Measurements from ENCODE around the gene SGTA.
"Not testable (repeated sequence)": the region's sequence is repeated elsewhere in the genome, so short reads cannot be mapped to it uniquely, and the experiment has no call there.

SGTA gene

GRCh38 chr19:2726904-2727639 is 56.0 kb downstream of the SGTA start:
- DNase-seq (ENCODE audit: low spot score): no peak

- DNase-seq (ENCODE audit: low spot score): no peak
Observed at GRCh38 chr19:2726160-2726855, 56.8 kb downstream of the SGTA start.

DNA sequence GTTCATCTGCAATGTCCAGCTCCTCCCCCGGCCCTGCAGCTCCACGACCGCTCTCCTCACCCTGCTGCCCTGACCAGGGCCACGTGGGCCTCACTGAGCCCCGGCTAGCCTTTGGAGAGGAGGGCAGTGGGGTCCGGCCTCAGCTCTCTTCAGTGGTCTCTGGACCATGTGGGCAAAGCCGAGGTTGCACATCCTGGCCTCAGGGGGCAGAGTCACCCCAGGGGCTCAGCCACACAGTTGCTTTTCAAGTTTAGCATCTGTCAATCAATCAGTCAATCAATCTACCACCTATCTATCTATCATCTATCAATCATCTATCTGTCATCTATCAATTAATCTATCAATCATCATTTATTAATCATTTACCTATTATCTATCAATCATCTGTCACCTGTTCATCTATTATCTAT is 58.9 kb downstream of the SGTA start:
- no peak for DNase-seq (ENCODE audit: low spot score)

DNA sequence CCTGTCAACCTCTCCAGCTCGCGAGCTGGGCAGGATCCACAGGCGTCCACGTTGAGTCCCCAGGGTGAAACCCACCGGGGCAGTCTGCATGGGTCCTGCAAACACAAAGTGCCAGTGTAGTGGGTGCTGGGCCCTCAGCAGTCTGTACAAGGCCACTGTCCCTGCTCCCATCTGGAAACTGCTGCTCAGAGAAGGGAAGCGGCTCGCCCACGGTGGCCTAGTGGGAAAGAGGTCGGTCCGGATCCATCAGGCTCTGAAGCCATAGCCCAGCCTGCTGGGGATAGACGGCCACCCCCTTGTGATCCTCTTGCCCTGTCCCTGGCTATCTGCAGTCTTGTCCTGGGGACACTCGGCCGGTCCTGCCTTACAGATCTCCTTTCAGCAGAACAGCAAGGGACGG is 59.3 kb downstream of the SGTA start:
- no peak for DNase-seq (ENCODE audit: low spot score)

DNA sequence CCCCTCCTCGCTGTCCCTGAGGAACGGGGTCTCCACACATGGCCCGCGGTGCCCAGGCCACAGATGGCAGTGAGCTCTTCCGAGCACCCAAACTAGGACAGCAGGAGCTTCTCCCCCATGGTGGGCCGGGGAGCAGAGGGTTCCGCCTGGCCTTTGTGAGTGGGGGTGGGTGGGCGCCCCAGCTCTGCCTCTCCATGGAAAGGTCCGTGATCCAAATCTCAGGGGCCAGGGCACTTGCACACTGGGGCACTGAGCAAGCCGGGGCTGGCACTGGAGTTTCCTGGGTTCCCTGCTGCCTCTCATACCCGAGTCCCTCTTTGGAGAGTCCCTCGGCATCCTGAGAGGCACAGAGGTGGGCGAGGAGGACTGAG is 59.7 kb downstream of the SGTA start:
- DNase-seq (ENCODE audit: low spot score): no peak

DNA sequence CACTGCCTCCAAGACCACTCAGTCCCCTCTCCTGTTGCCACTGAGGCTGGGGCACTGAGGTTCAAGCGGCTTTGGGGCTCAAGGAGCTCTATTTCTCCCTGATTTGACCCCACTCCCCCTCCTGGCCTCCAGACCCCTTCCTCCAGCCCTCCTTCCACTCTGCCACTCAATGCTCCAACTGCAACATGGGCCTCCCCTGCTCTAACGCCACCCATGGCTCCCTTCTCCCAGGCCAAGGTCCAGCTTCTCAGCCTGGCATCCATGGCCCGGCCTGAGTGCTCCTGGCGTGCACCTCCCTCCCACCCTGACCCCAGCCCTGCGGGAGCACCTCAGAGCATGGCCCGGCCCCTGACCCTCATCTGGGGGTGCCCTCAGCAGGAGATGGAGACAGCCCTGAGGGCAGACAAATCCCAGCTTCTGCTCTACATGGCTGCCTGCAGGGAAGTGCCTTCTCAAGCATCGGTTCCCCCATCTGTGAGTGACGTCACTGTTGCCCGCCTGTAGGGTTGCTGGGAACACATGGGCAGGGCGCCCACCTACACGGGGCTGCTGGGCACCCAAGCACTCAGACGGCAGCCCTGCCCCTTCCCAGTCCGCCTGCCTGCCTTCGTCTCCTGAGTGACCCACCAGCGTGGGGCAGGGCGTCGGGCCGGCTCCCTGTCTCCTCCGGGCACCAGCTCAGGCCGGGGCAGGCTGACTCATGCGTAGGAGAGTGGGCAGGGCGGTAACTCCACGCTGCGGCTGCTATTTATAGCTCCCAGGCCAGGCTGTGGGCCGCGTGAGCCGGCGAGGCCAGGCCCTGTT is 60.3 kb downstream of the SGTA start:
- DNase-seq (ENCODE audit: low spot score): no peak

- no peak for DNase-seq (ENCODE audit: low spot score)
Observed at GRCh38 chr19:2721570-2722540, 61.2 kb downstream of the SGTA start.

DNA sequence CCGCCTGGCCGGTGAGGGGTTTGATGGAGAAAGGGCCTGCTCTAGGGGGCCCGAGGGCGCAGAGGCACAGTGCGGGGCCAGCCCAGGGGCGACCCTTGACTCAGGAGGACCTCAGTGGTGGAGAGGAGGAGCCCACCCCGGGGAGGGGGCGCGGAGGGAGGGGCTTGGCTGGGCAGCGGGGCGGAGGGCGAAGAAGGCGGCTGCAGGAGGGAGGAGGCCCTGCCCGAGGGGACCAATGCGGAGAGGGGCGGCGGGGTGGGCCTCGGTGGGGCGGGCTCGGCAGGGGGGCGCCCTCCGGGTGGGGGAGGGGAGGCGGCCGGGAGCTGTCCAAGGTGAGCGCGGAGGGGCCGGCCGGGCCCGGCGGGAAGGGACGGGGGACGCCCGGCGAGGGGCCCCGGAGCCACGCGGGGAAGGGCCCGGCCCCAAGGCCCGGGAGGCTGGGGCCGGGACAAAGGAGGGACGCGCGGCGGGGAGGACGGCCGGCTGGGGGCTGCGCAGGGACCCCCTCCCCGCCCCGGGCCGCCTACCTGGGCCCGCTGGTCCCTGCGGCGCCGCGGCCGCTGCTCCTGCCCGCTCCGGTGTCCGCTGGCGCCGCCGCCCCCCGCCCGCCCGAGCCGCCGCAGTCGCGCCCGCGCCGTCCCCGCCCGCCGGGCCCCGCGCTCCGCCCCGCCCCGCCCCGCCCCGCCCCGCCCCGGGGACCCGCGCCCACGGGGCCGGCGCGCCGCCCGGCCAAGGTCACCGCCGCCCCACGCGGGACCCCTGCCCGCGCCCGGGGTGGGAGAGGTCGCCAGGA is 62.1 kb downstream of the SGTA start, which contains the start of gene DIRAS1:
DIRAS1 (minus strand) TSS at position 596 of the 793 bp plus-strand sequence. CDS start 3,566 bp downstream, outside the sequence.
- no peak for DNase-seq (ENCODE audit: low spot score)

DNA sequence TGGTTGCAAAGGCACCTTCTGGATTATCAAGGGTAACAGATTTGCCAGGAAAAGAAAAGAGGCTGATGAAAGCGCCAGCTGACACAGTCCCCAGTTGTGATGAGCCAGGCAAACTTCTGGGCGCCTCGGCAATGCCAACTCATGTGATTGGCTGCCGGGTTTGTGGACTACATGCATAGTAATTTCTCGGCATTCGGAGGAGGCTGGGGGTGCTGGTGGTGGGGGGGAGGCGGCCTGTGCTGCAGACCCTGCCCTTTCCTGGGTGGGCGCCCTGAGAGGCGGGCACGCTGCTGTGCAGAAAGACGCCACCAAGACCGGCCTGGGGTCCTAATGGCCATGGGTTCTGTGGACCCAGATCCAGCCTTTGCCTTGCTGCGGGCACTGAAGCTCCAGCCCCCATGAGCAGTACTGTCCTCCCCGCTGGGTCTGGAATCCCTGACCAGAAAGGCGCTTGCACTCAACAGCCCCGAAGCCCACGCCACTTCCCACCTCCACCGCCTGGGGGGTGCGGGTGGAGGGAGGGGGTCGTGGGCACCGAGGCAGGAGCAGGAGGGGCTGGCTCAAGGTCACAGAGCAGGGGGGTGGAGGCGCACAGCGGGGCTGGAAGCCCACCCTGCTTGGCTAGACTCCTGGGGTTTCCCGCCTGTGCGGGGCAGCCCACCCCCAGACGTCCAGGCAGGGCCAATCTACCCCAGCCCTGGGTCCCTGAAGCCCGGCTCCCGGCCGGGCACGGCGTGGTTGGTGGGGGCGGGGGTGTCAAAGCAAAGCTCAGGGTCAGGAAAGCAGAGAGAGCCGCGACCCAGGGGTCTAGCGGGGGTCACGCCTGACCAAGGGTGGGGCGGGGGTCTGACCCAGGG is 62.9 kb downstream of the SGTA start:
- DNase-seq (ENCODE audit: low spot score): no peak

GRCh38 chr19:2719232-2719735 is 63.8 kb downstream of the SGTA start:
- DNase-seq (ENCODE audit: low spot score): no peak

DNA sequence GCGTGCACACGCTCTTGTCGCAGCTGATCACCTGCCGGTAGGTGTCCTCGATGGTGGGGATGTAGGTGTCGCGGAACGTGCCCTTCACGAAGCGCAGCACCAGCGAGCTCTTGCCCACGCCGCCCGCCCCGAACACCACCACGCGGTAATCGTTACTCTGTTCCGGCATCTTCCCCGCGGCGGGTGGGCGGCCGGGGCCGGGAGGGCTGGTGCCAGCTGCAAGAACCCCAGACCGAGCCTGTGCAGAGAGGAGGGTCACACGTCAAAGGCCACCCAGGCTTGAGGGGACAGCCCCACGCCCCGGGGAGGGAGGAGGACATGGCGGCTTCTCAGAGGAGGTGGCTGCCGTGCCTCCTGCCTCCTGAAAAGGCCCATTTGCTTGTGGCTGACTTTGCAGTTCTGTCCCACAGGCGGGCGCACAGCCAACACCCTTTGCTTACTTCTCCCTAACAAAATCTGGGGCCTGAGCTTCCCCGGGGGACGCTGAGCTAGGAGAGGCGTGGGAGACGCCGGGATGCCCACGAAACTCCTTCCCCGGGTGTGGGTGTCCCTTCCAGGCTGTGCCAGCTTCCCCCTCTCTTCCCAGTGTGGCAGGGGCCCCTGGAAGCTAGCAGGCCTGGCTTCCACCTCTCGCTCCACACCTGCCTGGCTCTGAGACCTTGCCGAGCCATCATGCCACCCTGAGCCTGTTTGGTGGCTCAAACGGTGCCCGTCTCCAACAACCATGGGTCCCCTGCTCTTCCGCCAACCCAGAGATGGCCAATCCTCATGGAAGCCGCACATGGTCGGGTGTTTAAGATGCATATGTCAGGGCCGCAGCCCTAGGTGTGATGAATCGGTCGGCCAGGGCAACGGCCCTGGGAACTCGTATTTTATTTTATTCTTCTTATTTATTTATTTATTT is 65.2 kb downstream of the SGTA start:
- DNase-seq (ENCODE audit: low spot score): no peak

DNA sequence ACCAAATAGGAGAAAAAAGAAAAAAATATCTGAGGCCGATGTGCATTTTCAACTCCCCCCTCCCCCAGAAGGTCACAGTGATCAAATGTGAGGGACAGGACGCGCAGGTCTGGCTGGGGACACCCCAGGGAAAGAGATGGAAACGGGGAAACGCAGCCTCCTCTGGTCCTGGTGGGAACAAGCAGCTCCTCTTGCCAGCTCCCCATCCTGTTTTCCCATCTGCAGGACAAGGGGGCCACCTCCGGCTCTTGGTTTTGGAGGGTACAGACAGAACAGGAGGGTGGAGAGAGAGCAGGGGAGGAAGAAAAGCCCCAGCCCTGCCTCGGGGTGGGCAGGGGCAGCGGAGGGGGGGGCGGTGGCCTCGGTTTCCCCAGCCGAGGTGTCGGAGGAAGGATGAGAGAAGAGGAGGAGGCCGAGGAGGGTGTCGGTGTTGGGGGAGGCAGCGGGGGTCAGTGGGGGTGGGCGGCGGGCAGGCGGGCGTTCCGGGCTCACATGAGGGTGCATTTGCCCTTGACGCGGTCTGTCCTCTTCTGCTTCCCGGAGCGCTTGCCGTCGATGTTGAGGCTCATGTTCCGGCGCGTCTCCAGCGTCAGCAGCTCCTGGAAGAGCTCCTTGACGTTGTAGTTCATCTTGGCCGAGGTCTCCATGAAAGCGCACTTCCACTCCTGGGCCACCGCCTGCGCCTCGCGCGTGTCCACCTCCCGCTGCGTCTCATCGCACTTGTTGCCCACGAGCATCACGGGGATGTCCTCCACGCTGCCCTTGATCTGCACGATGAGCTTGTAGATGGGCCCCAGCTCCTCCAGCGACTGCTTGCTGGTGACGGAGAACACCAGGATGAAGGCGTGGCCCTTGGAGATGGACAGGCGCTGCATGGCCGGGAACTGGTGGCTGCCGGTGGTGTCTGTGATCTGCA is 66.1 kb downstream of the SGTA start:
- no peak for DNase-seq (ENCODE audit: low spot score)

- DNase-seq (ENCODE audit: low spot score): no peak
Observed at GRCh38 chr19:2716275-2716650, 66.8 kb downstream of the SGTA start.

- no peak for DNase-seq (ENCODE audit: low spot score)
Observed at GRCh38 chr19:2715470-2716274, 67.4 kb downstream of the SGTA start.

- DNase-seq (ENCODE audit: low spot score): no peak
Observed at GRCh38 chr19:2714531-2715269, 68.4 kb downstream of the SGTA start.

DNA sequence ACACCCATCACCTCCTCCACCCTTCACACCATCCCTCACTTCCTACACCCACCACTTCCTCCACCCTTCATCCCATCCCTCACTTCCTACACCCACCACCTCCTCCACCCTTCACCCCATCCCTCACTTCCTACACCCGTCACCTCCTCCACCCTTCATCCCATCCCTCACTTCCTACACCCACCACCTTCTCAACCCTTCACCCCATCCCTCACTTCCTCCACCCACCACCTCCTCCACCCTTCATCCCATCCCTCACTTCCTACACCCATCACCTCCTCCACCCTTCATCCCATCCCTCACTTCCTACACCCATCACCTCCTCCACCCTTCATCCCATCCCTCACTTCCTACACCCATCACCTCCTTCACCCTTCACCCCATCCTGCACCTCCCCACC is 69.0 kb downstream of the SGTA start:
- DNase-seq (ENCODE audit: low spot score): not testable (repeated sequence)
